Heart right ventricle (tissue), 16 donors: ENCODE measurements around the gene SPNS2. TPM values are rescaled to one million over a fixed set of nuclear protein-coding genes. Genes with fewer than 3 reads are reported as not detected.

ENCODE experiments used
- ATAC-seq, 8 donors: fragments of 200-7000 bp; cut with Tn5 transposase; one replicate each; pipeline ENCODE4 v1.9.1; 2020; ENCODE audit warnings: mild to moderate bottlenecking in 8 of 8, moderate library complexity in 8 of 8, moderate number of reproducible peaks in 1 of 8
- DNase-seq, 2 donors: peaks; one replicate each; pipeline ENCODE4 v3.0.0-alpha.2; 2020
- H3K27ac ChIP-seq, 10 donors: fragments of 200-600 bp; sonication (generic) in 2 of 10; one replicate each; pipeline versions ENCODE4 v1.5.0 to v1.8.0; 2020 to 2022; ENCODE audit warnings: mild to moderate bottlenecking in 3 of 10
- H3K27me3 ChIP-seq, 7 donors: fragments of 200-600 bp; one replicate each; pipeline ENCODE4 v1.8.0; 2021 to 2022; ENCODE audit warnings: mild to moderate bottlenecking in 2 of 7
- H3K36me3 ChIP-seq, 9 donors: fragments of 200-600 bp; sonication (generic) in 1 of 9; one replicate each; pipeline versions ENCODE4 v1.5.0 to v1.8.0; 2020 to 2022; ENCODE audit warnings: mild to moderate bottlenecking in 2 of 9
- H3K4me1 ChIP-seq, 9 donors: fragments of 200-600 bp; sonication (generic) in 1 of 9; one replicate each; pipeline versions ENCODE4 v1.5.0 to v1.8.0; 2020 to 2022; ENCODE audit warnings: mild to moderate bottlenecking in 4 of 9
- H3K4me3 ChIP-seq, 10 donors: fragments of 200-600 bp; sonication (generic) in 2 of 10; one replicate each; pipeline versions ENCODE4 v1.5.0 to v1.8.0; 2020 to 2022; ENCODE audit warnings: mild to moderate bottlenecking in 7 of 10, moderate library complexity in 2 of 10
- H3K9me3 ChIP-seq, 11 donors: fragments of 200-600 bp in 10 of 11; sonication (generic) in 2 of 11; one replicate each; pipeline versions ENCODE4 v1.5.0 to v1.8.0; 2013 to 2022; ENCODE audit warnings: mild to moderate bottlenecking in 2 of 11, control low read depth in 1 of 11, moderate library complexity in 1 of 11
- CTCF ChIP-seq, 9 donors: fragments of 200-600 bp; sonication (generic) in 2 of 9; IDR thresholded peaks; one replicate each; pipeline versions ENCODE4 v1.5.0 to v1.8.0; 2021 to 2022; ENCODE audit warnings: antibody characterized with exemption in 9 of 9, mild to moderate bottlenecking in 5 of 9, moderate library complexity in 1 of 9
- WGBS, 2 donors: extraction: QIAGEN DNeasy Blood & Tissue Kit; methylation state at CpG; one replicate each; pipeline ENCODE4 v1.1.7; 2013; ENCODE audit warnings: inconsistent platforms in 1 of 2; 5-methylcytosine and 5-hydroxymethylcytosine counted together
- intact Hi-C, 10 donors: fragments of 100-400 bp; cut with DNase I; formaldehyde crosslinking; loops; one replicate each; pipeline versions ENCODE4 v1.11.1 to v1.14.2; 2022
- polyA plus RNA-seq, 2 donors: library from polyadenylated mRNA; stranded (reverse); fragments of 200-250 nt; gene quantifications; one replicate each; pipeline ENCODE4 v1.2.3, GENCODE V29; 2013
- total RNA-seq, 10 donors: library from RNA; stranded (reverse); fragmentation: NEBNext Ultra II Directional in 3 of 10; extraction: Animal tissue kit (Norgen Biotek cat#: 25700) in 3 of 10; gene quantifications; one replicate each; pipeline versions ENCODE4 v1.2.1 to v1.2.4, GENCODE V29; 2021 to 2023
- donor health status: Arrhythmogenic right ventricular cardiomyopathy.
- donor health status: ischemic (EF 13 %, LVEDD 7.1; RV severe dilation, severe dysfunction).
- donor health status: healthy with polysubstance abuse.
- donor health status: DM: no; HTN: yes; CAD: no.
- donor health status: DM: no; HTN: no; CAD: no.
- donor health status: ischemic (EF 25% LVEDD 6.9; RV normal size, moderate dysfunction).
- donor health status: ischemic (EF 25% LVEDD 5.7; RV mildly dilated, moderate dysfunction).
- donor health status: healthy.
- donor health status: DM: yes; HTN: yes; CAD: no.
- donor health status: Ischemic cardiomyopathy.
- donor health status: ischemic (EF 35%, LVEDD 5.7; RV mildly dilated, moderate dysfunction).
- donor health status: nonischemic (EF 11% LVEDD 7.7; RV severe dilation, severe dysfunction).
- donor health status: DM: yes; HTN: yes; CAD: no.
- donor health status: PGD.
- donor health status: ischemic (EF 29% LVEDD 5.4; RV normal size, mild dysfunction).
- donor health status: nonischemic (EF 23%, LVEDD 6.1; RV moderate dilation, normal function).

The SPNS2 gene
- total and polyA plus RNA-seq, 12 donors: 4.5 to 27.7 (median 9.8) TPM

GRCh38 chr17:4585638-4585994 is 86.9 kb downstream of the SPNS2 start:
- peaks cover 13 to 57% (median 42%) of the 10 kb centered on the region in 9 donors for H3K4me1 ChIP-seq
- no peak for TF ChIP-seq CTCF (IDR thresholded peaks at IDR 0.05)
- H3K36me3 ChIP-seq: no peaks in the 10 kb centered on the region
- ATAC-seq (no peak), DNase-seq (no peak)
- H3K27ac ChIP-seq: peak overlapping the region in 8 of 10 donors; percentile 37 to 88 (median 78)
- 84 to 96% methylated on average over 7 of the region's 7 CpGs for WGBS, 2 donors
- peak overlapping the region in 8 of 10 donors; percentile 41 to 70 (median 60) for H3K4me3 ChIP-seq
- H3K27me3 ChIP-seq: peaks cover 0 to 48% (median 23%) of the 10 kb centered on the region in 7 donors
- intact Hi-C loops: no loop called here
- no peaks in the 10 kb centered on the region for H3K9me3 ChIP-seq

GRCh38 chr17:4586043-4586442 is 87.4 kb downstream of the SPNS2 start:
- TF ChIP-seq CTCF (IDR thresholded peaks at IDR 0.05): no peak
- Histone ChIP-seq H3K36me3 (no peaks in the 10 kb centered on the region), H3K4me1 (peaks cover 16 to 61% (median 47%) of the 10 kb centered on the region in 9 donors), H3K27me3 (peaks cover 0 to 48% (median 23%) of the 10 kb centered on the region in 7 donors), H3K4me3 (peak overlapping the region in 4 of 10 donors; percentile 49 to 70 (median 57)), H3K9me3 (no peaks in the 10 kb centered on the region), H3K27ac (peak overlapping the region in 7 of 10 donors; percentile 47 to 88 (median 81))
- ATAC-seq (no peak), DNase-seq (no peak)
- WGBS, 2 donors: 81 to 87% methylated on average over 9 of the region's 9 CpGs
- intact Hi-C loops: no loop called here

GRCh38 chr17:4587195-4587594 is 88.5 kb downstream of the SPNS2 start:
- intact Hi-C loops: loop anchor here in 1 of 10 donors (1.0 kb wide), 1 partner anchor 13 kb away; no protein-coding TSS in a partner anchor
- peaks cover 0 to 41% (median 23%) of the 10 kb centered on the region in 7 donors for H3K27me3 ChIP-seq

DNA sequence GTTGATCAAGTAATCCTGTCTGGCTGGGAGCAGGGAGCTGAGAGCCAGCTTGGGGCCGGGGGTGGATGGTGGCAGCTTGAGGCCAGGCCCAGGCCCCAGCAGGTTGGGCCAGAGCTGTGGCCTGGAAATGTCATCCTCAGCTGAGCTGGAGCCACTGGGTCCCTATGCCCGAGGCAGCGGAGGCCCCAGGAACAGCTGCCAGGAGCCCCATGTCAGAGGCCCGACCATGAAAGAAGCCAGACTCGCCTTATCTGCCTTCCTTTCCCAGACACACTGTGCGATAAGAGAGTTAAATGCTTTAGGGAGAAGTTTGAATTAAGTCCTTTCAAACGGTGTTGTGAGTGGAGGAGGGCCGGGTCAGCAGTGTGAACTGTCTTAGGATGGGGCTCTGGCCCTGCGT is 89.1 kb downstream of the SPNS2 start:
- TF ChIP-seq CTCF (IDR thresholded peaks at IDR 0.05): no peak
- Histone ChIP-seq H3K4me3 (peak overlapping the region in 4 of 10 donors; percentile 3 to 11 (median 8)), H3K27ac (peak overlapping the region; percentile 69 to 86 (median 76)), H3K4me1 (peaks cover 16 to 71% (median 56%) of the 10 kb centered on the region in 9 donors), H3K9me3 (no peaks in the 10 kb centered on the region), H3K36me3 (no peaks in the 10 kb centered on the region), H3K27me3 (peaks cover 0 to 35% (median 20%) of the 10 kb centered on the region in 7 donors)
- peak; percentile 64 to 69 for DNase-seq
- intact Hi-C loops: loop anchor here in 1 of 10 donors (1.0 to 2.0 kb wide), 2 partner anchors 12 to 17 kb away; no protein-coding TSS in a partner anchor
- ATAC-seq: peak; percentile 18 to 77 (median 65)
- 28 to 36% methylated on average over 9 of the region's 9 CpGs for WGBS, 2 donors

More at GRCh38 chr17:4587195-4587594, 88.5 kb downstream of the SPNS2 start:
- Histone ChIP-seq H3K27ac (peak overlapping the region; percentile 69 to 86 (median 76)), H3K4me1 (peaks cover 16 to 69% (median 56%) of the 10 kb centered on the region in 9 donors), H3K36me3 (no peaks in the 10 kb centered on the region), H3K9me3 (no peaks in the 10 kb centered on the region), H3K4me3 (no peak overlapping the region)
- no peak for DNase-seq
- TF ChIP-seq CTCF (IDR thresholded peaks at IDR 0.05): no peak
- no peak for ATAC-seq
- WGBS, 2 donors: 81 to 84% methylated on average over 7 of the region's 7 CpGs
